Measurements from ENCODE around the gene DDX47. TPM values are rescaled to one million over a fixed set of nuclear protein-coding genes. Genes with fewer than 3 reads are reported as not detected.
"Not testable (repeated sequence)": the region's sequence is repeated elsewhere in the genome, so short reads cannot be mapped to it uniquely, and the experiment has no call there.

DDX47 gene
- total RNA-seq, 1 experiment from 2014 or later: 172 TPM

GRCh38 chr12:12859690-12860089 is 46.5 kb downstream of the DDX47 start:
- in situ Hi-C loops (cut with HindIII; ENCODE audit: low sequenced_read_pairs): no loop called here
- no peak for DNase-seq (ENCODE audit: low spot score)

GRCh38 chr12:12864243-12864642 is 51.1 kb downstream of the DDX47 start:
- in situ Hi-C loops (cut with HindIII; ENCODE audit: low sequenced_read_pairs): no loop called here
- no peak for DNase-seq (ENCODE audit: low spot score)

GRCh38 chr12:12868477-12869235 is 55.5 kb downstream of the DDX47 start:
- in situ Hi-C loops (cut with HindIII; ENCODE audit: low sequenced_read_pairs): no loop called here
- no peak for DNase-seq (ENCODE audit: low spot score)

- in situ Hi-C loops (cut with HindIII; ENCODE audit: low sequenced_read_pairs): no loop called here
- no peak for DNase-seq (ENCODE audit: low spot score)
These were observed 57.3 kb downstream of the DDX47 start for GRCh38 chr12:12870465-12870864.

GRCh38 chr12:12871587-12872138 is 58.5 kb downstream of the DDX47 start:
- in situ Hi-C loops (cut with HindIII; ENCODE audit: low sequenced_read_pairs): no loop called here
- no peak for DNase-seq (ENCODE audit: low spot score)

- in situ Hi-C loops (cut with HindIII; ENCODE audit: low sequenced_read_pairs): no loop called here
- DNase-seq (ENCODE audit: low spot score): peak; percentile 19
These were observed 59.2 kb downstream of the DDX47 start for GRCh38 chr12:12872139-12872933.

GRCh38 chr12:12872934-12873275 is 59.8 kb downstream of the DDX47 start:
- in situ Hi-C loops (cut with HindIII; ENCODE audit: low sequenced_read_pairs): no loop called here
- no peak for DNase-seq (ENCODE audit: low spot score)

GRCh38 chr12:12874029-12874428 is 60.9 kb downstream of the DDX47 start:
- in situ Hi-C loops (cut with HindIII; ENCODE audit: low sequenced_read_pairs): no loop called here
- no peak for DNase-seq (ENCODE audit: low spot score)

GRCh38 chr12:12875301-12875700 is 62.2 kb downstream of the DDX47 start:
- in situ Hi-C loops (cut with HindIII; ENCODE audit: low sequenced_read_pairs); DNase-seq (ENCODE audit: low spot score): not testable (repeated sequence)

- in situ Hi-C loops (cut with HindIII; ENCODE audit: low sequenced_read_pairs): no loop called here
These were observed 64.1 kb downstream of the DDX47 start for GRCh38 chr12:12877153-12877768.

GRCh38 chr12:12877781-12878455 is 64.8 kb downstream of the DDX47 start:
- no peak for DNase-seq (ENCODE audit: low spot score)
- in situ Hi-C loops (cut with HindIII; ENCODE audit: low sequenced_read_pairs): no loop called here

More at GRCh38 chr12:12877153-12877768, 64.1 kb downstream of the DDX47 start:
- no peak for DNase-seq (ENCODE audit: low spot score)

Other genes with a start within 250 kb of the DDX47 start
- 7.8 and 19.0 TPM in 2 replicates for gene CREBL2, start 201.5 kb upstream of the DDX47 start, total RNA-seq (2014; rRNA removed; shearing (Covaris generic))
- gene GPR19, start 117.2 kb upstream of the DDX47 start, total RNA-seq (2014; rRNA removed; shearing (Covaris generic)): 1.0 and 1.3 TPM in 2 replicates
- gene CDKN1B, start 96.0 kb upstream of the DDX47 start, total RNA-seq (2014; rRNA removed; shearing (Covaris generic)): 65.6 and 81.7 TPM in 2 replicates
- 31.6 and 39.5 TPM in 2 replicates for gene APOLD1, start 27.7 kb upstream of the DDX47 start, total RNA-seq (2014; rRNA removed; shearing (Covaris generic))
- gene GPRC5A, start 78.2 kb downstream of the DDX47 start, total RNA-seq (2014; rRNA removed; shearing (Covaris generic)): 22.8 and 23.8 TPM in 2 replicates
- gene GPRC5D, start 138.8 kb downstream of the DDX47 start, total RNA-seq (2014; rRNA removed; shearing (Covaris generic)): not detected in 2 replicates
- 44.1 and 44.6 TPM in 2 replicates for gene HEBP1, start 186.9 kb downstream of the DDX47 start, total RNA-seq (2014; rRNA removed; shearing (Covaris generic))
- 44.1 and 59.4 TPM in 2 replicates for gene FAM234B, start 231.0 kb downstream of the DDX47 start, total RNA-seq (2014; rRNA removed; shearing (Covaris generic))